MCF 10A (cell line): ENCODE data around the gene ADCY7. TPM values are rescaled to one million over a fixed set of nuclear protein-coding genes. Genes with fewer than 3 reads are reported as not detected.

Experiments
- BruUV-seq: library from RNA; stranded (reverse); fragments of 400-500 nt; replicated peaks from 2 replicates; lab custom pipeline; 2021; lab: Mats Ljungman, UMichigan
- CTCF ChIA-PET: fragments of 300-600 bp; sonication (Branson Sonifier 250); formaldehyde crosslinking; extraction: SDS; loops from one replicate; lab custom pipeline; 2021; ENCODE audit warnings: antibody characterized with exemption, inconsistent platforms; lab: Yijun Ruan, JAX
- POLR2A ChIA-PET: fragments of 300-600, 350-650 bp; sonication (Branson Sonifier 250); formaldehyde crosslinking; extraction: SDS; loops from one replicate; lab custom pipeline; 2020; ENCODE audit warnings: antibody characterized with exemption, inconsistent platforms; lab: Yijun Ruan, JAX
- DNase-seq: peaks from one replicate; pipeline ENCODE4 v3.0.0-alpha.2; 2018; ENCODE audit not compliant: unreplicated experiment
- H3K27ac Mint-ChIP-seq: one replicate; pipeline ENCODE4 v1.8.0; 2022; ENCODE audit warnings: mild to moderate bottlenecking, low read depth, mixed read lengths; ENCODE audit not compliant: unreplicated experiment
- H3K27me3 Mint-ChIP-seq: one replicate; pipeline ENCODE4 v1.8.0; 2022; ENCODE audit warnings: mixed read lengths; ENCODE audit not compliant: insufficient read depth, unreplicated experiment
- H3K36me3 Mint-ChIP-seq: one replicate; pipeline ENCODE4 v1.8.0; 2022; ENCODE audit warnings: mild to moderate bottlenecking, moderate library complexity, mixed read lengths; ENCODE audit not compliant: insufficient read depth, unreplicated experiment
- H3K4me1 Mint-ChIP-seq: one replicate; pipeline ENCODE4 v1.8.0; 2022; ENCODE audit warnings: mixed read lengths; ENCODE audit not compliant: insufficient read depth, unreplicated experiment
- H3K4me3 Mint-ChIP-seq: one replicate; pipeline ENCODE4 v1.8.0; 2022; ENCODE audit warnings: mild to moderate bottlenecking, moderate library complexity, mixed read lengths; ENCODE audit not compliant: unreplicated experiment
- H3K9me3 Mint-ChIP-seq: one replicate; pipeline ENCODE4 v1.8.0; 2022; ENCODE audit warnings: mixed read lengths; ENCODE audit not compliant: unreplicated experiment
- CTCF ChIP-seq: fragments of 200-600 bp; IDR thresholded peaks from one replicate; pipeline ENCODE4 v1.8.0; 2022; ENCODE audit warnings: antibody characterized with exemption, mild to moderate bottlenecking; ENCODE audit not compliant: unreplicated experiment
- intact Hi-C: fragments of 100-400 bp; cut with micrococcal nuclease; formaldehyde crosslinking; loops from 2 replicates; pipeline ENCODE4 v1.14.1; 2022
- total RNA-seq: library from RNA; stranded (reverse); gene quantifications from 2 replicates; pipeline ENCODE4 v1.2.3, GENCODE V29; 2022

ADCY7 gene
- total RNA-seq, 1 experiment from 2014 or later: 32.9 TPM

- H3K27ac Mint-ChIP-seq: no peak overlapping the region
- intact Hi-C loops: no loop called here
- no peak overlapping the region for H3K4me3 Mint-ChIP-seq
- H3K4me1 Mint-ChIP-seq: peaks cover 5% of the 10 kb centered on the region
- POLR2A ChIA-PET: no interaction called here
- H3K27me3 Mint-ChIP-seq: no peaks in the 10 kb centered on the region
- H3K9me3 Mint-ChIP-seq: no peaks in the 10 kb centered on the region
- TF ChIP-seq CTCF: no peak
- CTCF ChIA-PET: interaction anchor here (0.6 kb wide), 1 partner anchor 10 kb away, joined by 3 read pairs; no protein-coding TSS in a partner anchor
- BruUV-seq: no TSS peak
- no peaks in the 10 kb centered on the region for H3K36me3 Mint-ChIP-seq
- DNase-seq: no peak
Measured at GRCh38 chr16:50257876-50258275, 8.5 kb upstream of the ADCY7 start.

- no peaks in the 10 kb centered on the region for H3K27me3 Mint-ChIP-seq
- intact Hi-C loops: no loop called here
- H3K27ac Mint-ChIP-seq: no peak overlapping the region
- H3K36me3 Mint-ChIP-seq: no peaks in the 10 kb centered on the region
- ChIA-PET CTCF (no interaction called here), POLR2A (no interaction called here)
- no peak for TF ChIP-seq CTCF
- no peak for DNase-seq
- peaks cover 5% of the 10 kb centered on the region for H3K4me1 Mint-ChIP-seq
- H3K9me3 Mint-ChIP-seq: no peaks in the 10 kb centered on the region
- no peak overlapping the region for H3K4me3 Mint-ChIP-seq
- no TSS peak for BruUV-seq
Measured at GRCh38 chr16:50259334-50260205, 6.8 kb upstream of the ADCY7 start.

GRCh38 chr16:50260206-50261159 lies 5.9 kb upstream of the ADCY7 start:
- TF ChIP-seq CTCF: no peak
- BruUV-seq: no TSS peak
- Mint-ChIP-seq H3K9me3 (no peaks in the 10 kb centered on the region), H3K27me3 (no peaks in the 10 kb centered on the region), H3K36me3 (no peaks in the 10 kb centered on the region), H3K4me1 (peaks cover 5% of the 10 kb centered on the region), H3K27ac (no peak overlapping the region), H3K4me3 (no peak overlapping the region)
- ChIA-PET CTCF (interaction anchor here (1.6 kb wide), 1 partner anchor 9 kb away, joined by 6 read pairs; no protein-coding TSS in a partner anchor), POLR2A (no interaction called here)
- no peak for DNase-seq
- intact Hi-C loops: no loop called here

- H3K36me3 Mint-ChIP-seq: no peaks in the 10 kb centered on the region
- H3K4me1 Mint-ChIP-seq: peaks cover 5% of the 10 kb centered on the region
- no peak for DNase-seq
- no peak overlapping the region for H3K27ac Mint-ChIP-seq
- TF ChIP-seq CTCF: no peak
- H3K9me3 Mint-ChIP-seq: no peaks in the 10 kb centered on the region
- BruUV-seq: no TSS peak
- no peak overlapping the region for H3K4me3 Mint-ChIP-seq
- ChIA-PET POLR2A (no interaction called here), CTCF (interaction anchor here (1.6 kb wide), 1 partner anchor 10 kb away, joined by 6 read pairs; no protein-coding TSS in a partner anchor)
- no peaks in the 10 kb centered on the region for H3K27me3 Mint-ChIP-seq
- intact Hi-C loops: no loop called here
Measured at GRCh38 chr16:50261160-50261706, 5.1 kb upstream of the ADCY7 start.
